Activated naive CD8-positive, alpha-beta T cell treated with anti-CD3 and anti-CD28 coated beads, Interleukin-2, amount 50 U/mL, for 16 hours (primary cell): Measurements from ENCODE around the gene NLRP9.

Source experiments
- DNase-seq: peaks from one replicate; pipeline ENCODE4 v3.0.0-alpha.2; 2020; ENCODE audit warnings: low read depth, low spot score

NLRP9 gene

DNA sequence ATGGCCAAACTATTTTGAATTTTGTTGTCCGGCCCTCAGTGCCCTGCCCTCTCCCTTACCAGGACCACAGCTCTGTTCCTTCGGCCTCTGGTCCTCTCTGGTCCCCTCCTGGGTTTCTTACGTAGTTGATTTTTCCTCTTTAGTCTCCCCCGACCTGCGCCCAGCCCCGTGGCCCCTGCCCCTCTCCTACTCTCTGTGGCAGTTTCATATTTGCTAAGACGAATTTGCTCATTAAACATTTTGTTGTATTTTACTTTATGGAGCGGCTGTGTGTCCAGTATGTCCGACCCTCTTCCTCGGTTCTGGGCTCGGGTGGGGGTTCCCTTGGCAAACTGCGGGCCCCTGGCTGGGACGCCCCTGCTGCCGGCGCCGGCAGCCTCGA, 63.8 kb downstream of the NLRP9 start:
- DNase-seq, result no peak

DNA sequence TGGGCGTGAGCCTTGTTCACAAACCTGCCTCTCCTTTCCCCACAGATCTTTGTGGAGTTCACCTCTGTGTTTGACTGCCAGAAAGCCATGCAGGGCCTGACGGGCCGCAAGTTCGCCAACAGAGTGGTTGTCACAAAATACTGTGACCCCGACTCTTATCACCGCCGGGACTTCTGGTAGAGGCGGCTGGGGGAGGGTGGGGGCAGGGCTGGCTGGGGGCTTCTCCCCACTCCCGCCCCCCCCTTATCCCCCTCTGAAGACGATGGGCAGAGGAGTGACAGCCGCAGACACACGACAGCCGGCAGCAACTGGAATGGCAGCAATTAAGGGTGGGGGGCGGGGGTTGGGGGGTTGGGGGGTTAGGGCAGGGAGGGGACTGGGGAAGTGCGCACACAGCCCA, 64.3 kb downstream of the NLRP9 start:
- DNase-seq, result no peak

DNA sequence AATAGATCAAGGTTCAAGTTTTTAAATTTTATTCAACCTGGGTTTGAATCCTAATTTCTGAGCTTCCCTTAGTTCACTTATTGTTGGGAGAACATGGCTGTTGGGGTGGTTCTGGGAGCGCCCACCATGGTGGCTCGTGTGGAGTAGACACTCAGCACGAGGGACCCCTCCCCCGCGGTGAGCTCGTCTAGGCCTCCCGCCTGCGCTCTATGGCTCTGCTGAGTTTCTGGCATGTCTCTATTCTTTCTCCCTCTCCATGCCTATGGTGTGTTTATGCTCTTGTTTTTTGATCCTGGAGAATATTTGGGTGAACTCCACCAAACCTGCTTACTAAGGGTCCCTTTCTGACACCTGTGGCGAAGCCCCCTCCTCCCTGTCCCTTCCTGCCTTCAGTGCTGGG, 64.7 kb downstream of the NLRP9 start:
- no peak for DNase-seq

DNA sequence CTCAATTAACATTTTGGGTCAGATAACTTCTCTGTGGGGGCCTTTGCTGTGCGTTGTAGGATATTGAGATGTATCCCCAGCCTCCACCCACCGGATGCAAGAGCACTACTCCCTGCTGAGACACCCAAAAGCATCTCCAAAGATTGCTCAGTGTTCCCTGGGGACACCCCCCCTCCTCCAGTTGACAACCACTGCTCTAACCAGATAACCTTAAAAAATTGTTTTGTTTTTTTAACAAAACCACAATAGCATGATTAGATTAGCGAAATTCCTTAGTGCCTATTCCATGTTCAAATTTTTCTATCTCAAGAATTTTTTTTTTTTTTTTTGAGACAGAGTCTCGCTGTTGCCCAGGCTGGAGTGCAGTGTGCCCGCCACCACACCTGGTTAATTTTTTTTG, 65.8 kb downstream of the NLRP9 start:
- DNase-seq, result no peak

DNA sequence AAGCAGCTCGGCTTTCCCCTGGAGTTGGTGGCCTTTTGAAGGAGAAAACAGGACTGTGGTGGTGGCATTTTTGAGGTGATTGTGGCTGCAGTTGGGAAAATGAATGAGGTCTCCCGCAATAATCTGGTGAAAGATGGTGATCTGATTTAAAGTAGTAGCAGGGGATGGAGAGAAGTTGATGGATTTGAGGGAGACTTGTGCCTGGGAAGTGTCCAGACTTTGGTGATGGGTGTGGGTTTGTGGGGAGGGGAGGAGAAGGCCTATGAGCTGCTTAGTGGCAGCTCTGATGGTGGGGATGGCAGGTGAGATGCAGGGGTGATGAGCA, 67.2 kb downstream of the NLRP9 start:
- no peak for DNase-seq

DNA sequence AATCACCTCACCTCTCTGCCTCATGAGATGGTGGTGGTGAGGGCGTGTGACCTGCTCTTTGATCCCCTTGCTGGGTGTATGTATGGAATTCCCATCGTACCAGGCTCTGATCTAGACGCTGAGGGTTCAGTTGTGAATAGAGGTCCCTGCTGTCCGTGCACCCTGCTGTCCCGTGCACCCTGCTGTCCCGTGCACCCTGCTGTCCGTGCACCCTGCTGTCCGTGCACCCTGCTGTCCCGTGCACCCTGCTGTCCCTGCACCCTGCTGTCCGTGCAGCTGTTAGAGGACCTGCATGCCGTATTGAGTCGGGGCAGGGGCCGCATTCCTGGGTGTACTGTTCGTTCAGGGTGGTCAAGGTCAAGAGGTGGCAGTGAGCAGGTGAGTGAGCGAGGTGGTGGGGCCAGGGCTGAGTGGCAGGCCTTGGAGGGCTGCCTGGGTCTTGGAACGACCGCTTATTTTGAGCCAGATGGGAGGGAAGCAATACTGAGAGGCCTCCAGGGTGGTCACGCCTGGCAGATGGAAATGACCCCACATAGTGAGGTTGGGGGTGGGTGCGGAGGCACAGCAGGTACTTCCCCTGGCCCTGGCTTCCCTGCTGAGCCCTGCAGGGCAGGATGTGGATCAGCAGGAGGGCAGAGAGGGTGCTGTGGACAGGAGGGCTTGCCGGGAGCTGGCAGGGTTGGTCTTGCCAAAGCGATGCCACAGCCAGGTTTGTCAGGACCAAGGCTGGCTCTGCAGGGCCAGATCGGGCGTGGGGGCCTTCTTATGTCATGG, 67.7 kb downstream of the NLRP9 start:
- DNase-seq, result no peak

DNA sequence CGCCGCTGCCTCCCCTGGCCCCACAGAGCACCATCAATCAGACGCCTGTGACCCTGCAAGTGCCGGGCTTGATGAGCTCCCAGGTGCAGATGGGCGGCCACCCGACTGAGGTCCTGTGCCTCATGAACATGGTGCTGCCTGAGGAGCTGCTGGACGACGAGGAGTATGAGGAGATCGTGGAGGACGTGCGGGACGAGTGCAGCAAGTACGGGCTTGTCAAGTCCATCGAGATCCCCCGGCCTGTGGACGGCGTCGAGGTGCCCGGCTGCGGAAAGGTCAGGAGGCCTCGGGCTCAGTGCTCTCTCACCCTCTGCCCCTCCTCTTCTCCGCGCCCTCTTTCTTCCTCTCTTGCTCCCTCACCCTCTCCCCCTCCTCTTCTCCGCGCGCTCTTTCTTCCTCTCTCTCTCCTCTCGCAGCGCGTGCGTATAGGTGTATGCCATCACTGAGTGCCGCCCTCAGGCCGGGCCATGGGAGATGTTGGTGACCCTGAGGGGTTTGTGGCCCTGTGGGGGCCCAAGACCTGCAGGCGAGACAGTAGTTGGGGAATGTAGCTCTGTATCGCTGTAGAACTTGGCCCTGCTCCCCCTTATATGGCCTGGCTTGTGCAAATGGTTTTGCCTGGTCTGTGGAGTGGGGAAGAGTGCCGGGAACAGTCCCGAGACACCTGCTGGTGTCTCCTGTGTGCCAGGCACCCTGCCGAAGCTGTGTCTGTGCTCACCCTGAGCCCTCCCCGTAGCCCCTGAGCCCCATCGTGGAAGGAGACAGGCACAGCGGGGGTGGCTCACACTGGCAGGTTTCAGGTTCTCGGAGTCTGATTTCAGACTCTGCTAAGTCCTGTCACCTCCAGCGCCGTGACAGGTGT, 68.6 kb downstream of the NLRP9 start:
- no peak for DNase-seq

DNA sequence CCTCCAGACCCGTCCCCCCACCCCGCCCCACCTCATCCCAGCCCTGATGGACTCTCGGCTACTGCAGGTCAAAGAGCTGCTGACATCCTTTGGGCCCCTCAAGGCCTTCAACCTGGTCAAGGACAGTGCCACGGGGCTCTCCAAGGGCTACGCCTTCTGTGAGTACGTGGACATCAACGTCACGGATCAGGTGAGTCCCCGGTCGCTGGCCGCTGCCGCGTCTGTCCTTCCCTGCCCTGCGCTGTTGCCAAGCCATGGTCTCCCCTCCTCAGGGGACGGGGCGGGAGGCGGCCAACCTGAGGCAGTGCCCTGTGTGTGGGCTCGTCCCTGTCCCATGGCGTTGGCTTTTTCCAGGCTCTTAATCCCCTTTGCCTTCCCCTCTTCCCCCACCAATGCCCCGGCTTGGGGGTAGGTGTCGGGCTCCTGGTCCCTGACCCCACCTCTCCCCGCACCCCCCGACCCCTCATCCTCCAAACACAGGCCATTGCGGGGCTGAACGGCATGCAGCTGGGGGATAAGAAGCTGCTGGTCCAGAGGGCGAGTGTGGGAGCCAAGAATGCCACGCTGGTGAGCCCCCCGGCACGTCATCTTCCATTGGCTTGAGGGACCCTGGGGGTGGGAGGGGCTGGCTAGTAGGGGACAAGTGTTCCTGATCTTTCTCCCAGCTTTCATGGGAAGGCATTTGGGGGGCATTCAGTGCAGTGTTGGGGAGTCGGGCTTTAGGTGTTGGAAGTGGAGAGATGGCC, 69.4 kb downstream of the NLRP9 start:
- DNase-seq, result no peak

DNA sequence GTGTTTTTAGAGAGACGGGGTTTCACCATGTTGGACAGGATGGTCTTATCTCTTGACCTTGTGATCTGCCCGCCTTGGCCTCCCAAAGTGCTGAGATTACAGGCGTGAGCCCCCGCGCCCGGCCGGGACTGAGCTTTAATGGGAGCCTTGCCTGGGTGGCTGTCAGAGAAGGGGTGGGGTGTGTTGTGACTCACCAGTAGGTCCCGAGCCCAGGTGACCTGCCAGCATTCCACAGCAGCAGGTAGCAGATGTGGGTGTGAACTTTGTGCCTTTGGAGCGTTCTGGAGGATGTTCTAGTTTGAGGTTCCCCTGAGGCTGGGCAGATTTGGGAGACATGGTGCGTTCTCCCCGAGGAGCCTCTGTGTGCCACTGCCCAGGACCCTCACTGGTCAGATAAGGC, 70.2 kb downstream of the NLRP9 start:
- no peak for DNase-seq

DNA sequence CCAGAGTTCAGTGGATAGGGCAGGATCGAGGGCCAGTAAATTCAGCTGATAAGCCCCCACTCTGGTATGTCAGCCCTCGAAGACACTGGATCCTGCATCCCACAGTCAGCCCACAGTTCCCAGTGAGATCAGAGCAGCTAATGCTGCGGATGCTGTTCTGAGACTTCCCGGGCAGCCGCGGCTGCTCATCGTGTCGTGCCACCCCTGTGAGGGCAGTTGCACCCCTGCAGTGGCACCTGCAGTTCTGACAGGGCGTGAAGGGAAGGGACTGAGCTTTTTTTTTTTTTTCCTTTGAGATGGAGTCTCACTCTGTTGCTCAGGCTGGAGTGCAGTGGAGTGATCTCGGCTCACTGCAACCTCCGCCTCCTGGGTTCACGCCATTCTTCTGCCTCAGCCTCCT, 70.7 kb downstream of the NLRP9 start:
- DNase-seq, result no peak

DNA sequence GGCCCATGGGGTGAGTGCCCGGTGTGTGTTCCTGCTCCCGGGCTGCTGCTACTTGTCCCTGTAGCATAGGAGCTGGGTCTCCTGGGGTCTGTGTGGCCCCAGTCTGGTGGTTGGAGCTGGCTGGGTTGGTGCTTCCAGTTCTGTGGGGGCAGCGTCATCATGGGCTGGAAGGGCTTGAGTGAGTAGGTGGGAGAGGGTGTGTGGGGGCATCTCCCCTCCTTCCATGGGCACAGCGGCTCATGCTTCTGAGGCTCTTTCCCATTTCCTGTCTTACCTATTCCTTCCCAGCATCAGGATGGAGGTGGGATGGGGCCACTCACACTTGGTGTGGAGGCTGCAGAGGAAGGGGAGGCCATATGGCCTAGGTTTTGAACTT, 71.2 kb downstream of the NLRP9 start:
- no peak for DNase-seq

DNA sequence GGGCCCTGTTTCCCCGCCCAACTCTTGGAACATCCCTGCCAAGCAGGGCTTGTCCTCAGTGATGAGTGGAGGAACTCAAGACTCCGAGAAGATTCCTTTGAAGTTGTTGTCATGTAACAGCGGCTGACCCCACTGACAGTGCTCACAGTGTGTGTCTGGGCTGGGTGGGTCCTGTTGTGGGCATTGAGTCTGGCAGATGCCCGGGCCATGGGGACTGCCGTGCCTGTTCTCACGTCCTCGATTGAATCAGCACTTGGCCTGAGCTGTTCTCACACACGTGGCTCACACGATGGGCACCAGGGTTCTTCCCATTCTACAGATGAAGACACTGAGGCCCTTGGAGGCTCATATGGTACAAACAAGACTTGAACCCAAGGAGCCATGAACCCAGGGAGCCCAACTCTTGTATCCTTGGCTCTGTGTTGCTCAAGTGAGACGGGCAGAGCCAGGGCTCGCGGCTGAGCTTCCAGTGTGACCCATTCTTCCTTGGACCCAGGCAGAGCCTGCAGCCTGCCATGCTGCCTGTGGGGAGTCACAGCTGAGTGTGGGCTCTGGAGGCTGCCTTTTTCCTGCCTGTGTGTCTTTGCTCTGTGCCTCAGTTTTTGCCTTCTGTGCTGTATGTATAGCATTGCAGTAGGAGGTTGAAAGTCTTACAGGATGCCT, 71.7 kb downstream of the NLRP9 start:
- no peak for DNase-seq

DNA sequence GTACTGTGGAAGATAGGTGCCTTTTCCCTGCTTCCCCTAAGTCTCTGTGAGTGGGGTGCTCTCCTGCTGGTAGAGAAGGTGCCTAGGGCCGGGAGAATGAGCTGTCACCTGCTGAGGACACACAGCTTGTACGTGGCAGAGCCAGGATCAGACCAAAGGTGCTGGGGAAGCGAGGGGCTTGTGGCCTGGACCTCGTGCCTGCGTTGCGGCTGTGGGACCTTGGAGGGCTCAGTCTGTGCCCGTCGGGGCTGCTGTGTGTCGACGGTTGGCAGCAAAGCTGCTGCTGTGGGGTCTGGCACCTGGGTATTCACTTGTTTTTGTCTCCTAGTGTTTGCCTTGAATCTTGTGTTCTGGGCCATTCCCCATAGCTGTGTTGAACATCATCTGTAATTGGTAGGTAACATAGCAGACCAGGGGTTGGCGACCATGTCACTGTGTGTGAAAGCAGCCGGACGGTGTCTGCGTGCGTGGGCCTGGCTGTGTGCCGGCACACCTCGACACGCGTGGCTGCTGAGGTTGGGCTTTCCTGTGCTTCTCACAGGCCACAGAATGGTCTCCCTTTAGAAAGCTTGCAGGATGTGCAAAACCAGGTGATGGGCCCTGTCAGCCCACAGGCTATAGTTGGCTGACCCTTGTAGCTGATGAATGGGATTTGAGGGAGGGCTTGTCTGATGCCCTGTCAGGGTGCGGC, 74.2 kb downstream of the NLRP9 start:
- no peak for DNase-seq

DNA sequence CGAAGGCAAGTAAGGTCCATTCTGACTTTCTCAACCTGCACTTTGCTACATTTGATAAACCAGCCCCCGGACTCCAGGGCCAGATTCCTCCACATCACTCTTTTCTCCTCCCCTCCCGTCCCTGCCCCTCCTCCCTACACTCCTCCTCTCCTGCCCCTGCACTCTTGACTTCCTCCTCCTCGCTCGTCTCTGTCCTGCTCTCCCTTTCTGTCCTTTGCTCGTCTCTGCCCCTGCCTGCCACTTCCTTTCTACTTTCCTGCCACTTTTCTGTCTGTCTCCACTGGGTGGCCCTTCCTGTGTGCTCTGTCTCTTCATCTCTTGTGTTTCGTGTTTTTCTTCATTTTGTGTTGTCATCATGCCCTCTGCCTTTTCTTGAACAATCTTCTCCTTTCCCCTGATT, 76.4 kb downstream of the NLRP9 start:
- DNase-seq, result no peak

DNA sequence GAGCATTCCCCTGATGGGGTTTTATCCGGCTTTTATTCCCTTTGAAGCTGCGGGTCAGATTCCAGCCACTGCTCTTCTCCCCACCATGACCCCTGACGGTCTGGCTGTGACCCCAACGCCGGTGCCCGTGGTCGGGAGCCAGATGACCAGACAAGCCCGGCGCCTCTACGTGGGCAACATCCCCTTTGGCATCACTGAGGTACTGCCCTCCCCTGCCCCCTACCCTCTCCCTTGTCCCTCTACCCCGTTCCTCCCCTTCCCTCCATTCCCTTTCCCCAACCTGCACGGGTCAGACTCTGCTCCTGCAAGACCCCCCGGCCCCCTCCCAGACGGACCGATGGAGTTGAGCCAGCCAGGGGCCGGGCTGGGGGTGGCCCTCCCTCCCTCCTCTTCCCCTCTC, 77.2 kb downstream of the NLRP9 start:
- DNase-seq, result no peak

DNA sequence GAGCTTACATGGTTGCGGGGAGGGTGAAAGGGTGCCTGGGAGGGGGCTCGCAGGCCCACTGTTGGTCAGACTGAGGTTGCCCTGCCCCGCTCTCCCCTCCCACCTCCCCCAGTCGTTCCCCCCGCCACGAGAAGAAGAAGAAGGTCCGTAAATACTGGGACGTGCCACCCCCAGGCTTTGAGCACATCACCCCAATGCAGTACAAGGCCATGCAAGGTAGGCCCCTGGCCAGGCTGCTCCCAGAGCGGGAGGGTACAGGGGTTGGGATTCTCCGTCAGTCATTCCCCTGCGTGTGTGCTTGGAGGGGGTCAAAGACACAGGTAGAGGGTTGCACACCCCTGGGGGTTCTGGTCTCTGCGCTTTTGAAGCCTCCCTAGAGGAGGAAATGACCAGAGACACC, 77.8 kb downstream of the NLRP9 start:
- DNase-seq, result no peak

DNA sequence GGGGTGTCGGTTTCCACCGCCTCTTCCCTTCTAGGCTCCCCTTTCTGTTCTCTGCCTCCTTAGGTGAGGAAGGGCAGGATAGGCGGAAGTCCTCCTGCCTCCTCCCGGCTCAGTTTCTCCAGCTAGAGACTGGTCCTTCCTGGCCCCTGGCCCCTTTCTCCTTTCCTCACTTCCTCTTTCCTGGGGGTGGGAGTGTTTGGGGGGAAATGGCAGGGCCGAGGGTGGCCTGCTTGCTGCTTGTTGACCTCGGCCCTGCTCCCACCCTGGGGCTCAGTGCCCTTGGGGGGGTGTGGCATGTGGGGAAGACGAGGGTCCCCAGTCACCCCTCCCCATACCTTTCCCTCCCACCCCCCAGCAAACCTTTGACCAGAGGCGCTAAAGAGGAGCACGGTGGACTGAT, 78.4 kb downstream of the NLRP9 start:
- no peak for DNase-seq

DNA sequence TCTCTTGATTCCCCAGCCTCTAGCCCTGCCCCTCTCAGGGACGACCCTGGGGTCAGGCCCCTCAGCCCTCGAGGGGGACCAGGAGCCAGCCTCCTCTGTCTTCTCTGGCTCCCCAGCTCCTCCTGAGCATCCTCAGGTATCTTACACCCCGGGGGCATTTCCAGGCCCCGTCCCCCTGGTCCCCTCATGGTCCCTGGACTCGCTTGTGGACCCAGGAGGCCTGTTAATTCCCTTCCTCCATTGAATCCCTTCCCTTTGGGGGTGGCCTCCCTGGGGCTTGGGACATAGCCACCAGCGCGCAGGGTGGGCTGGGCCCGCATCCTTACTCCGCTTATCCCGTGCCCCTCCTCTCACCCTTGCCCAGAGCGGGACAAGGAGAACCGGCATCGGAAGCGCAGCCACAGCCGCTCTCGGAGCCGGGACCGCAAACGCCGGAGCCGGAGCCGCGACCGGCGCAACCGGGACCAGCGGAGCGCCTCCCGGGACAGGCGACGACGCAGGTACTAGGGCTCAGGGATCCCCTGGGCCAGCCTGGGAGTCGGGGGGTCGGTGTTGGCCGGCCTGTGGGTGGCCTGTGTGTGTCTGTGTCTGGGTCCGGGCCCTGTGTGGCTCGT, 79.2 kb downstream of the NLRP9 start:
- DNase-seq, result no peak
